Epithelial cell of esophagus (primary cell): ENCODE data around the gene TENM4.
A peak's percentile ranks its signal among the peaks of the same experiment; 100 is the strongest.

Experiments used
- DNase-seq: peaks from one replicate; pipeline ENCODE4 v3.0.0; 2010; ENCODE audit warnings: low read depth
- H3K4me3 ChIP-seq: 2 replicates; pipeline ENCODE4 v1.5.1; 2011; ENCODE audit warnings: mild to moderate bottlenecking, low read length, control low read depth
- TF ChIP-seq, protein P1 (sequence below): IDR thresholded peaks from 2 replicates; pipeline ENCODE4 v1.5.1; 2011; ENCODE audit warnings: low read depth, mild to moderate bottlenecking, low read length, control low read depth, inconsistent platforms; ENCODE audit not compliant: insufficient read depth; ENCODE audit errors: missing control alignments

Gene TENM4

DNA sequence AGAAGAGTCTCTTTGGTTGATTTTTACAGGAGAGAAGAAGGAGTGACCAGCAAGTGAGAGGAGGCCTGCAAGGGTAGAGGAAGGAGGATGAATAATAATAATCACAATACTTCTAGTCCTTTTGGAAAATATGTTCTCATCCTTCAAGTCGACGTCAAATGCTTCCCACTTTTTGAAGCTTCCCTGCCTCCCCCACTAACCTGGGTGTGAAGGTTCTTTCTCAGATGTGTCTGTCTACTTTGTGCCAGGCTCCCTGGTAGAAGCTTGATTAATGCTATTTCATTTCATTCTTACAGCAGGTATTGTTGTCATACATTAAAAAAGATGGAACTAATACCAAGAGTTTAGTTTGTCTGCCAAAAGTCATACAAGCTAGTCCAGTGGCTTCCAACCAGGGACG is 17.1 kb downstream of the TENM4 start:
- TF ChIP-seq, protein P1, sequence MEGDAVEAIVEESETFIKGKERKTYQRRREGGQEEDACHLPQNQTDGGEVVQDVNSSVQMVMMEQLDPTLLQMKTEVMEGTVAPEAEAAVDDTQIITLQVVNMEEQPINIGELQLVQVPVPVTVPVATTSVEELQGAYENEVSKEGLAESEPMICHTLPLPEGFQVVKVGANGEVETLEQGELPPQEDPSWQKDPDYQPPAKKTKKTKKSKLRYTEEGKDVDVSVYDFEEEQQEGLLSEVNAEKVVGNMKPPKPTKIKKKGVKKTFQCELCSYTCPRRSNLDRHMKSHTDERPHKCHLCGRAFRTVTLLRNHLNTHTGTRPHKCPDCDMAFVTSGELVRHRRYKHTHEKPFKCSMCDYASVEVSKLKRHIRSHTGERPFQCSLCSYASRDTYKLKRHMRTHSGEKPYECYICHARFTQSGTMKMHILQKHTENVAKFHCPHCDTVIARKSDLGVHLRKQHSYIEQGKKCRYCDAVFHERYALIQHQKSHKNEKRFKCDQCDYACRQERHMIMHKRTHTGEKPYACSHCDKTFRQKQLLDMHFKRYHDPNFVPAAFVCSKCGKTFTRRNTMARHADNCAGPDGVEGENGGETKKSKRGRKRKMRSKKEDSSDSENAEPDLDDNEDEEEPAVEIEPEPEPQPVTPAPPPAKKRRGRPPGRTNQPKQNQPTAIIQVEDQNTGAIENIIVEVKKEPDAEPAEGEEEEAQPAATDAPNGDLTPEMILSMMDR, result no peak
- DNase-seq, result no peak
- H3K4me3 ChIP-seq, result no peak overlapping the region

DNA sequence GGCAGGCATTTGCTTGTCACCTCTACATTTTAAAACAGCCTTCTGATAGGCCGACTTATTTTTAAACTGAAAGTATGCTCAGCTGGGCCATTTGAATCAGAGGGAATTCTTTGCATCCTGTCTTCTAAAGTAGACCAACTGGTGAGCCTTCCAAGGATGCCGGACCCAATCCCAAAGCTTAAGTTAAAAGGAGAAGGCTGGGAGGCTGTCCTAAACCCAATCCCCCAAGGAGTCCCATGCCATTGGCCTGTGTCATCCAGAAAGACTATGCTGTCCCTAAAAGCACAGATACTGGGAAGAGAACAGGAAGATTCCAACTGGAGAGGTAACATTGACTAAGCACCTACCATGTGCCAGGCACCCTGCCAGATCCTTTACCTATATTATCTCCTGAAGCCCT is 18.0 kb downstream of the TENM4 start:
- TF ChIP-seq, protein P1, result no peak
- H3K4me3 ChIP-seq, result no peak overlapping the region
- DNase-seq, result no peak

DNA sequence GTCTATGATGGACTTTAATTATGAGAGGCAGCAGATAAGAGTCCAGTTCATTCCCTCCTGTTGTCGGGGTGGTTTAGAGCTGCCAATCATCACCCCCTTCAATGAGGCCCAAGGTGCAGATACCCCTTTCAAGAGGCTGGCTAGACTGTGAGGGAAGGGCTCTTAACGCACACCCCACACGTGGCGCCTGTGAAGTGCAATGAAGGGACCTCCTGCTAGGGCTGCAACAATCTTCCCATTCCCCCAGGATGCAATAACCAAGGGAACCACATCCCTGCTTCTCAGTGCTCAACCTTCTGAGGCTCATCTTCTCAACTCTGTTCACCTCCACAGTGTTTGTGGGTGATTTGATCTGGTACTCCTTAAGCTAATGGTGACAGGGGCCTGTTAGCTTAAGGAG is 19.0 kb downstream of the TENM4 start:
- TF ChIP-seq, protein P1, result no peak
- no peak for DNase-seq
- no peak overlapping the region for H3K4me3 ChIP-seq

DNA sequence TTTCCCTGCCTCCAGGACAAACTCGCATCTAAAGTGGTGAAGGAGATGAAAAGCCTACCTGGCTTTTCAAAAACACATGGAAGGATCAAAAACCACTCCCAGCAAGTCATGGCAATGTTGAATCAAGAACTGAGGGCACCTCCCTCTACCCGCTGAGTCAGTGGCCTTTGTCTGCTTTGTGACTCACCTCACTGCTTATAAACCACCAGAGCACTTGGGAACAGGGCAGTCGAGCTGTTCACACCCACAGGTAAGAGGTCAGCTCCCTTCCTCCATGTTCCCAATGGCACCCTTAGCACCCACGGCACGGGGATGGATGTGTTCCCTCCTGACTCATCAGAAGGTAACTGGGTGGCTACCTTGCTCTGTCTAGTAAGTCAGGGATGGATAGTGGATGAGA is 21.7 kb downstream of the TENM4 start:
- peak; percentile 99 for DNase-seq
- TF ChIP-seq, protein P1, result no peak
- H3K4me3 ChIP-seq, result no peak overlapping the region

DNA sequence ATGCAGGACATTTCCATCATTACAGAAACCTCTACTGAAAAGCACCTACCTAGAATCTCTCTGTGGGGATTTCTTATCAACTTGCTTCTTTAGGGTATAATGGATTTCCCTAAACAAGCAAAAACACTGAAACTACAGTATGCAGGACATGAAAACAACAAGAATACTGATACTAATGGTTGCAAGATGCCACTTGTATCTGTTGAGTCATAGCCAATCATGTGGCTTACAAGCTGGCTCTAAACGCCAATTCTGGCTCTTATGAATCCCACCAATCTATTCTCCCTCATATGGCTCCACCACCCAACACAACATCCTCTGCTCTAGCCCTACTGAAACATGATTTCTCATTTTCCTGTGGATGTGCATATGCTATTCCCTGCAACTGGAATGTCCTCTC is 22.6 kb downstream of the TENM4 start:
- TF ChIP-seq, protein P1, result no peak
- no peak overlapping the region for H3K4me3 ChIP-seq
- peak; percentile 79 for DNase-seq

DNA sequence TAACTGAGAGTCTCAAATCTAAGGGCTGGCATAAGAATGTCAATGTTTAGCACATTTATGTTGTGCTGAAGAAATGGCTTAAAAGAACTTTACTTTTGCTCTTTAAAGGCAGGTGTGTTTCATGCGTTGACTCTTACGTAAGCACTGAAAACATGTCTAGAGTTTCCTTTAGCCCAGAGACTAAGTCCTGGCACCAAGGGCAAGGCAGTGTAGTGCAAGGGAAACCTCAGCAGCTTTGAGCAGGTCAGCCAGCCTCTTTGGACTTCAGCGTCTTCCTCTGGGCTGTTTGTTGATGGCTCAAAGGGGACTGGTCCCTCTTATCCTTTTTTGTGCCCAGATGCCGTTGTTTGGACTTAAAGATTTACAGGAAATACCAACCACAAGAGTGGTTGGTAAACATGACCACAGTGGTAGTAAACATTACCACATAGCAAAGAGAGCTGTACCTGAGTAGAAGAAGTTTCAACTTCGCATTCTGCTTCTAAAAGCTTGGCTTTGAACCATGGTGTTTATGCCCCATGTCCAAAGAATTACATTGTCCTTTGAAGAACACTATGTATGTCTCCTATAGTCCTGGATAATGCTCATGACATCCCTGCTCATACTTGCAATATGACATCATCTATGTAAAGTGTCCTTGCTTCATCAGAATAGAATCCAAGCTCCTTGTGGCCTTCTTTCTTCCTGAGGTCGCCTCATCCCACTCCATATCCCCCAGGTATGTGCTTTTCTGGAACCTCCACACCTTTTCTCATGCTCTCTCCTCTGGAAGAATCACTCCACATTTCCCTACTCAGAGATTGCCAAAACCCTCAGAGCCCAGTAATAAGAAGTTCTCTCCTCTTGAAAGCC is 23.5 kb downstream of the TENM4 start:
- TF ChIP-seq, protein P1, result no peak
- H3K4me3 ChIP-seq, result no peak overlapping the region
- DNase-seq, result peak; percentile 46

DNA sequence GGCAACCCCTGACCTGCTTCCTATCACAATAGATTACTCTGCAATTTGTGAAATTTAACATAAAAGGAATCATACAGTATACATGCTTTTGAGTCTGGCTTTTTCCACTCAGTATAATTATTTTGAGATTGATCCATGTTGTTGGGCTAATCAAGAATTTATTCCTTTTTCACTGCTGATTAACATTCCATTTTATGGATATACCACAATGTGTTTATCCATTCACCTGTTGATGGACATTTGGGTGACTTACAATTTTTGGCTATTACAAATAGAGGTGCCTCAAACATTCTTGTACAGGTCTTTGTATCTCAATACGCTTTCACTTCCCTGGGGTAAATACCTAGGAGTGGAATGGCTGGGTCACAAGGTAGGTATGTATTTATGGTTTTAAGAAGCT is 24.9 kb downstream of the TENM4 start:
- H3K4me3 ChIP-seq, result no peak overlapping the region
- no peak for DNase-seq
- TF ChIP-seq, protein P1, result no peak
